ENCODE data around the gene EYA4.

GRCh38 chr6:133390168-133390567 is 149.0 kb downstream of the EYA4 start:
- no peak for TF ChIP-seq CTCF (conservative IDR thresholded peaks at IDR 0.05; ENCODE audit: low read depth, low read length)
- TF ChIP-seq RFX5 (IDR thresholded peaks at IDR 0.05; ENCODE audit: low read depth, low read length), result no peak
- TF ChIP-seq NFE2L2 (IDR thresholded peaks at IDR 0.05; ENCODE audit: low read depth, low read length), result no peak
- TF ChIP-seq CHD1 (IDR thresholded peaks at IDR 0.05; ENCODE audit: low read depth, low read length), result no peak
- TF ChIP-seq MAFK (IDR thresholded peaks at IDR 0.05; ENCODE audit: low read depth, low read length), result no peak
- no peak for TF ChIP-seq BHLHE40 (IDR thresholded peaks at IDR 0.05; ENCODE audit: low read depth, low read length)
- TF ChIP-seq POLR2A (IDR thresholded peaks at IDR 0.05; ENCODE audit: low read depth, low read length), result no peak
- TF ChIP-seq FOS (IDR thresholded peaks at IDR 0.05; ENCODE audit: low read depth, low read length), result no peak
- no peak for TF ChIP-seq ELK1 (IDR thresholded peaks at IDR 0.05; ENCODE audit: borderline replicate concordance, low read depth, low read length)
- TF ChIP-seq RCOR1 (IDR thresholded peaks at IDR 0.05; ENCODE audit: insufficient replicate concordance, low read length), result no peak
- TF ChIP-seq MXI1 (IDR thresholded peaks at IDR 0.05; ENCODE audit: borderline replicate concordance, low read depth, low read length), result no peak
- TF ChIP-seq SMC3 (IDR thresholded peaks at IDR 0.05; ENCODE audit: low read depth, low read length), result no peak
- no peak for TF ChIP-seq CEBPB (IDR thresholded peaks at IDR 0.05; ENCODE audit: low read depth, low read length)
- TF ChIP-seq RAD21 (IDR thresholded peaks at IDR 0.05; ENCODE audit: low read length), result no peak

All from IMR-90 (cell line).